ENCODE data around the gene SLC1A4. TPM values are rescaled to one million over a fixed set of nuclear protein-coding genes. Genes with fewer than 3 reads are reported as not detected.

The SLC1A4 gene
- total RNA-seq, 1 donor from 2014 or later = 8.5 TPM

DNA sequence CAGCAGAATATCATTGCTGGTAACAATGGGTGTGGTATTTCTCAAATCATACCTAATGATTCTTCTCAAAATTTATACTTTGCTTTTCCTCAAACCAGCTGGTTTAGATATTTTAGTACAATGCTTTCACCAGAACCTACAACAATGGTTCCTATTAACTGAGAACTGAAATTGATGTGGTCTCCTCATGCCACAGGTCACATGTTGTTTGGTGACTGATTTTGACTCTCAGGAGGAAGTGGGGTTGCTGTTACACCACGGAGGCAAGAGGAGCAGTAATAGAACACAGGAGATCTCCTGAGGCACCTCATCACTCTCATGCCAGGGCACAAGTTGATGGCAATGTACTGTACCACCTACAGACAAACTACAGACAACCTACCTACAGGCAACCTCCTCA is 64.0 kb downstream of the SLC1A4 start:
- DNase-seq (ENCODE audit: low read depth) = no peak

DNA sequence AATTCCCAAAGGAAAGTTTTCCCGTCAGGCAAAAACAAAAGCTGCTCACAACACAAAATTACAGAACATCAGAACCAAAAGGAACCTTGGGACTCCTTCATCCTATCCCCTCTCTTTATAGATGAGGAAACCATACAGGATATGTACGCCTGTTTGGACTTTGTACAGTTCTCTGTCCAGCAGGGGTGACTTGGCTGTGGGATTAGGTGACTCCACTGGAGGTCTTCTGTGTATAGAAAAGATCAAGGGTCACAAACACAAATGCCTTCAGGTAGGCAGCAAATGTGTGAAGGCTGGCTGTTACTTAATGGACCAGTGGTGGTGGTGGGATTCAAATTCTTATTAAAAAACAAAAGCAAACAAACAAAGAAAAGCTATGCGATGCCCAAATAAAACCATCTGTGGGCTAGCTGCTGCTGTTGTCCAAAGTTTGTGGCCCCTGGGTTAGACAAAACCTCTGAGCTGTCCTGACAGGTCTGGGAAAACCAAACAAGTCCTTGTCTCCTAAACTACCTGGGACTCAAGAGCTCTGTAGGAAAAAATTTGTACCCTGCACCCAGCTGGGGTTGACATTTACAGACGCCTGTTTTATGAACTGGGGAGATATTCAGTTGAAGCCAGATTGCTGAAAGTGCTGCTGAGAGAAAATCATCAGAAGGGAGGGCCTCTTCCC is 65.7 kb downstream of the SLC1A4 start:
- DNase-seq (ENCODE audit: low read depth) = no peak

- DNase-seq (ENCODE audit: low read depth) = no peak
Observed at GRCh38 chr2:65055422-65056214, 66.4 kb downstream of the SLC1A4 start.

- DNase-seq (ENCODE audit: low read depth) = peak; percentile 92
Observed at GRCh38 chr2:65056215-65057053, 67.2 kb downstream of the SLC1A4 start, which contains the start of gene CEP68. CEP68 (plus strand) TSS chr2:65056416; CDS start chr2:65069445, 13,029 bp downstream.

DNA sequence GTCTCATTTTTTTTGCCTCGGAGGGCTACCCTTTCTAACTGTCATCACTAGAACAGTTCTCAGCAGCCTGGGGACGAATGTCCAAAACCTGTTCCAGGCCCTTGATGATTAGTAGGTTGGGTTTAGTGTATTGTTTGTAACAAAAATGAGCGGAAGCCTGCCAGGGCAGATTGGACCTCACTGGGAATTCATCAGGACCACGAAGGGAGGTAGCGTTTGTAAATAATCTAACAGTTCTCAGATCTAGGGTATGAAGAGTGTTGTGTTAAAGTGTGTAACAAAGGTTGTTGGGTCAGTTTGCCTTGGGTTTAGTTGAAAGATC is 67.8 kb downstream of the SLC1A4 start:
- no peak for DNase-seq (ENCODE audit: low read depth)

DNA sequence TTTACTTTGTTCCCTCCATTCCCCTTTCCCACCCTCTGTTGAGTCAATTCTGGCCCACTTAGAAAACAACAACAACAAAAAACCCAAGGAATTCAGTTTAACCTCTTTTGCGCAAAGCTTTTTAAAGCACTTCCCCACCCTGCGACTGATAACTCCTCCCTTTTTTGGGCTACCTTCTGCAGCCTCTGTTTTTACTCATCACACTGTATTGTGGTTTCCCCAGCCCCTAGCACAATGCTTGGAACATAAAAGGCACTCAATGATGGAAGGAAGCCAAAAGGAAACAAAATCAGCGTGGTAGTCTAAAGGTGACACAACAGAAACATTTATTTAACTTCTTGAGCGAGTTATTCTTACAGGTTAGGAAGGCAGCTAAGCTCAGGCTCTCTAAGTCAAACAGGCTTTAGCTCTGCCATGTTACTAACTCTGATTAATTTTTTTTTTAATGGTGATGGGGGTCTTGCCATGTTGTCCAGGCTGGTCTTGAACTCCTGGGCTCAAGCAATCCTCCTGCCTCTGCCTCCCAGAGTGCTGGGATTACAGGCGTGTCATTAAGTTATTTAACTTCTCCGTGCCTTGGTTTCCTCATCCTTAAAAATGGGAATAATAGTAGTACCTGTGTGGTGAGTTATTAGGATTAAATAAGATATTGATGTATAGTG is 68.3 kb downstream of the SLC1A4 start:
- DNase-seq (ENCODE audit: low read depth) = peak; percentile 78

- DNase-seq (ENCODE audit: low read depth) = no peak
Observed at GRCh38 chr2:65059071-65059470, 69.9 kb downstream of the SLC1A4 start.

DNA sequence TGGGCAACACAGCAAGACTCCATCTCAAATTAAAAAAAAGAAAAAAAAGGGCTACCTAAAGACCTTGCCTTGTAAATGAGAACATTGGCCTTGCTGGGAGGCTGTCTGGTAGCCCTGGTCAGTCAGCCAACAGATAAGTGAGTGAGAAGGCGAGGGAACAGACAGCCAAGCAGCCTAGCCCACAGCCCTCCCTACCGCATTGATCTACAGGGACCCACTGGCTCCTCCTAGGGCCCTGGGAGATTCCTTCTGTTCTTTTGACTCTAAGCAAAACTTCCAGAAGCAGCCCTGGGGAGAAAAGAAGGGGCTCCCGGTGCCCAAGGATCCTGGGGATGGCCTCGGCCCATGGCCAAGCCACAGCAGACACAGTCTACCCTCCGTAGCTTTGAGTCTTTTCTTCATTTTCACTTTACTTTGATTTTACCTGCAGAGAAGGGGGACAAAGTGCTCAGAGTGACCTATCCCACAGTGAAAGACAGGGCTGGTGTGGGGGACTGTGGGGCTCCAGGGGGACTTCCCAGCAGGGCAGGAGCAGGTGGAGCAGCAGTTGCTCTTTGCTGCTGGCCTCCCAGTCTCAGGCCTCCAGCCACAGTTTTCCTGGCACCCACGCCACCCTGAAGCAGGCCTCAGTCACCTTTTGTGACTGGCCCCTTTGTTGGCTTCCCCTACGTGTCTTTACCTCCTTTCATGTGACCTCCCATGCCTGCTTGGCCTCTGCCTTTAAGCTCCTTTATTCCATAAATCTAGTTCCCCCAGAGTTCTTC is 72.1 kb downstream of the SLC1A4 start:
- DNase-seq (ENCODE audit: low read depth) = no peak

DNA sequence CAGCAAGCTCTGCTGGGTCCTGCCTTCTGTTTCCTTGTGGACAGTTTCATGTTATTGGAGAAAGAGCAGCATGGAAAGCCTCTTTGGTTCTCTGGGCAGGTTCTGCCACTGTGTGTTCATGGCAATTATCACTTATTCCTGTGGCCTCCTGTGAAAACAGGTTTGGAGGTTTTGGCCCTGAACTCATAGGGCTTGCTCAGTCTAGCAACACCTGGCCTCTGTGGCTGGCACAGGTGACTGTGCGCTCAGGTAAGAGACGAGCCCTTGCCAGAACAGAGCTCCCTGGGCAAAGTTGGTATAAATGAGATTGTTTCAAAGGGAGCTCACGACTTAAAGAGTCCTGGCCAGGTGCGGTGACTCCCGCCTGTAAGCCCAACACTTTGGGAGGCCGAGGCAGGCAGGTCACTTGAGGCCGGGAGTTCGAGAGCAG is 72.7 kb downstream of the SLC1A4 start:
- DNase-seq (ENCODE audit: low read depth) = no peak

GRCh38 chr2:65062843-65063825 is 73.9 kb downstream of the SLC1A4 start:
- DNase-seq (ENCODE audit: low read depth) = no peak

DNA sequence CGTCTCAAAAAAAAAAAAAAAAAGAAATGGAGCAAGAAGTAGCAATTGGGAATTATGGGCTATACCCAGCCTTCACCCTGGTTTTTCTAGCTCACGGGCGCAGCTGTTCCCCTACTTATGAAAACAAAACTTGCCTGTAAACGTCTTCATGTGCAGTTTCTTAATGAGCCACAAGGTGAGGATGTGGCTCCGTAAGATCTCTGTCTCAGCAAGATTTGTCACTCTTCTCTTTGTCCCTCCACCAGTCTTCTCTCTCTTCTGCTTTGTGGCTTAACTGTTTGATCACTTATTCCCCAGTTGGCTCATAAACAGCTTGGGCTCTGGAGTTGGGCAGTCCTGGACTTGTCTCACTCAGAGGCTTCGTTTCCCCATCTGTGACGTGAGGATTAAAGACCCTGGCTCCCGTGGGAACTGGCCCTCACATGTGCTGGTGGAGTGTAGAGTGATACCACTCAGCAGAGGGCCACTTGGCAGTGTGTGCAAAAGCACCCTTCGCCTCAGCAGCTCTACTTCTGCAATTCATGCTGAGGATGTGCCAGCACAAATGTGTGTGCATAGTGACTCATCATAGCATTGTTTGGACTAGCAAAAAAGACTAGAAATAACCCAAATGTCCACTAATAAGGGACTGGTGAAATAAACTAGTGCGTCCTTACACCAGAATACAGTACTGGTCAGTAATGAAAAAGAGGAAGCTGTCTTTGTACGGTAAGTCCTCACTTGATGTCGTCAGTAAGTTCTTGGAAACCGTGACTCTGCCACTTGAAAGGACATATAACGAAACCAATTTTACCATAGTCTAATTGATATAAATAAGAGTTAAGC is 75.7 kb downstream of the SLC1A4 start:
- peak; percentile 82 for DNase-seq (ENCODE audit: low read depth)

DNA sequence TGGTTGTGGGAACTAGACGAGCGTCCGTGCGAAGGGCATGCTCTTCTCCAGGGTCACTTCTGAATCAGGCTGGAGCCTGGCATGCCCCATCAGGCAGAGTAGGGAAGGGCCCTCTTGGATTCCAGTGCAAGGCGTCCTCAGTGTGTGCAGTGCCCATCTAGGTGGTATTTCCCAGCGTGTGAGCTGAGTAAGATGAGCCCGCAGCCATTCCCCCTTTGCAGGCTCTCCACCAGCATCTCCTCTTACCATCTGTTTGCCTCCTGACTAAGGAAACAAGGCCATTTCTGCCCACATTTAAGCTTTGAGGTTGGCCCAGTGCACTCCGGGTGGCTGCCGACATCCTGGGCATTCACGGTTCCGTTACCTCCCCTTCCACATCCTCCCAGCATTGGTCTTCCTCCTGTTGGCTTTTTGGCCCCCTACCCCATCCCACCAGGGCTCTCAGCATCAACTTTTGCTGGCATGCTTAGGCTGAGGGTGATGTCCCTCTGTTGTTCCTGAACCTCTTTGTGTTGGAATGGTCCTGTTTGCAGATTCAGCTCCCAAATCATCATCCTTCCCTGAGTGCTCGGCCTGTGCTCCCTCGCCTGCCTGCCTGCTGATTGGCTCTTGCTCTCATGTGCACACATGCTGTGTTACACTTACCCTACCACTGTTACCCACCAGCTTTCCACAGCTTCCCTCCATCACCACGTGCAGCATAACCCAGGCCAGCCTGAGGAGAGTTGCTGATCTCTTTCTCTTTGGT is 78.8 kb downstream of the SLC1A4 start:
- no peak for DNase-seq (ENCODE audit: low read depth)

- no peak for DNase-seq (ENCODE audit: low read depth)
Observed at GRCh38 chr2:65069439-65069824, 80.2 kb downstream of the SLC1A4 start.

- DNase-seq (ENCODE audit: low read depth) = peak; percentile 62
Observed at GRCh38 chr2:65070172-65070830, 81.1 kb downstream of the SLC1A4 start.

DNA sequence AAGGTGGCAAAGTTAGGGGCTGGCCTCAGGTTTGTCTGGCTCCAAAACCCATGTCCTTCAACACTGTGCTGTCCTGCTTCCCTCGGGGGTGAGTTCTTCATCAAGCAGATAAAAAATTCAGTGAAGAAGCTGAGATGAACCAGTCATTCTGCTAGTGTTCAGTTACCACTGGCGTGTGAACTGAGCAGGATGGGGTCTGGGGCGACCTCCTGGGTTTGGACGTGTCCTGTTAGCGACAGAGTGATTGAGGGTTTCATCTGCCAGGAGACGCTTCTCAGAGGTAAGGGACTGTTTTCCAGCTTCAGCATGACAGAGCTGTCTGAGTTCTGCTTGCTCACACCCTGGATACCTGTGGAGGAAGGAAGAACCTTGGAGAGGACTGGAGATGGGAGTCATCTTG is 81.7 kb downstream of the SLC1A4 start:
- DNase-seq (ENCODE audit: low read depth) = no peak

DNA sequence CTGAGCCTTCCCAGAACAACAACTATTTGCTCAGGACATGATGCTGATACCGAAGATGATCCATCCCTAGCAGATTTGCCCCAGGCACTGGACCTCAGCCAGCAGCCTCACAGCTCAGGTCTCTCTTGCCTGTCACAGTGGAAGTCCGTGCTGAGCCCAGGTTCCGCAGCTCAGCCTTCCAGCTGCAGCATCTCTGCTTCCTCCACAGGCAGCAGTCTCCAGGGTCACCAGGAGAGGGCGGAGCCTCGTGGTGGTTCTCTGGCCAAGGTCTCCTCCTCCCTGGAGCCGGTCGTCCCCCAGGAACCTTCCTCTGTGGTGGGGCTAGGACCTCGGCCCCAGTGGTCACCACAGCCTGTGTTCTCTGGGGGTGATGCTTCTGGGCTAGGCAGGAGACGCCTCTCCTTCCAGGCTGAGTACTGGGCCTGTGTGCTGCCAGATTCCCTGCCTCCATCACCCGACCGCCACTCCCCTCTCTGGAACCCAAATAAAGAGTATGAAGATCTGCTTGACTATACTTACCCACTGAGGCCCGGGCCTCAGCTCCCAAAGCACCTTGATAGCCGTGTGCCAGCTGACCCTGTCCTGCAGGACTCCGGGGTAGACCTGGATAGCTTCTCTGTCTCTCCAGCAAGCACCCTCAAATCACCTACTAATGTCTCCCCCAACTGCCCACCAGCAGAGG is 82.4 kb downstream of the SLC1A4 start:
- DNase-seq (ENCODE audit: low read depth) = no peak
